GM21515 (cell line): ENCODE results near the gene ITPK1.
"Not testable (repeated sequence)": the region's sequence is repeated elsewhere in the genome, so short reads cannot be mapped to it uniquely, and the experiment has no call there.

Experiments
- ATAC-seq: cut with Tn5 transposase; IDR thresholded peaks from one replicate; pipeline ENCODE4 v1.9.1; 2021; ENCODE audit not compliant: unreplicated experiment

The ITPK1 gene

DNA sequence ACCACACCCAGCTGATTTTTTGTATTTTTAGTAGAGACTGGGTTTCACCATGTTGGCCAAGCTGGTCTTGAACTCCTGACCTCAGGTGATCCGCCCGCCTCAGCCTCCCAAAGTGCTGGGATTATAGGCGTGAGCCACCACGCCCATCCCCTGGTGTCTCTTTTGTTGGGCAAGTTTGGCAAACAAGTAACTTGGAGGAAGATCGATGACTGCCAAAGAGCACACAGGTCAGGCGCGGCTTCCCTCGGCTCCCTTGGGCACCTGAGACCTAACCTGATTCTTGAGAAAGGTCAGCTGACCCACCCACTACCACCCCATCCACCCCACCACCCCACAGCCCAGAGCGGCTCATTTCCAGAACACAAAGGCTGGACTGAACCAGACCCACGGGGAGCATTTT is 9.9 kb downstream of the ITPK1 start:
- ATAC-seq = not testable (repeated sequence)

DNA sequence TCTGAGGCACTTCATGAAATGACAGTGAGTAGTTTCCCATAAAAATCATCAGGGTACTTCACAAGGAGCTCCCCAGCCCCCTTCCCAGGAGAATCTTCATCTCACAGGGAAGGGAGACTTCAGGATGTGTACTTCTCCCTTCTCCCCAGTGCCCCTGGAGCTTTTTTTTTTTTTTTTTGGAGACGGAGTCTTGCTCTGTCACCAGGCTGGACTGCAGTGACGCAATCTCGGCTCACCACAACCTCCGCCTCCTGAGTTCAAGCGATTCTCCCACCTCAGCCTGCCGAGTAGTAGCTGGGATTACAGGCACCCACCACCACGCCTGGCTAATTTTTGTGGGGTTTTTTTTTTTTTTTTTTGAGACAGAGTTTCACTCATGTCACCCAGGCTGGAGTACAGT is 10.4 kb downstream of the ITPK1 start:
- no peak for ATAC-seq

DNA sequence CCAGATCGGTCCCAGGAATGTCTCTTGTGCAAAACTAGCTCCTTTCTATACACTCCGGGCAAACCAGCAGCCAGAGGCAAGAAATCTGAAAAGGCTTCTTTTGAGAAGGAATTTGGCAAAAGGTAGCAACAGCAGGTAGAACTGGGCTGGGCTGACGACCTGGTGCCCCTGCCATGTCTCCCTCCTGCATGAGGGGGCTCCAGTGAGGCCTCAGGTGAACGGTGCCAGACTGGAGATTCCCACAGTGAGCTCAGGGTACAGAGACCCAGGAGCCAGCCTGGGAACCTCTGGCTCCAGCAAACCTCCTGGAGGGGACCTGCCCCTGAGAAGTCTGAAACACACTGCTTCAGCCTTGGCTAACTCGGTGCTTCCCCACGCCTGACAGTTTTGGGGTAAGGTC is 10.8 kb downstream of the ITPK1 start:
- ATAC-seq = no peak

DNA sequence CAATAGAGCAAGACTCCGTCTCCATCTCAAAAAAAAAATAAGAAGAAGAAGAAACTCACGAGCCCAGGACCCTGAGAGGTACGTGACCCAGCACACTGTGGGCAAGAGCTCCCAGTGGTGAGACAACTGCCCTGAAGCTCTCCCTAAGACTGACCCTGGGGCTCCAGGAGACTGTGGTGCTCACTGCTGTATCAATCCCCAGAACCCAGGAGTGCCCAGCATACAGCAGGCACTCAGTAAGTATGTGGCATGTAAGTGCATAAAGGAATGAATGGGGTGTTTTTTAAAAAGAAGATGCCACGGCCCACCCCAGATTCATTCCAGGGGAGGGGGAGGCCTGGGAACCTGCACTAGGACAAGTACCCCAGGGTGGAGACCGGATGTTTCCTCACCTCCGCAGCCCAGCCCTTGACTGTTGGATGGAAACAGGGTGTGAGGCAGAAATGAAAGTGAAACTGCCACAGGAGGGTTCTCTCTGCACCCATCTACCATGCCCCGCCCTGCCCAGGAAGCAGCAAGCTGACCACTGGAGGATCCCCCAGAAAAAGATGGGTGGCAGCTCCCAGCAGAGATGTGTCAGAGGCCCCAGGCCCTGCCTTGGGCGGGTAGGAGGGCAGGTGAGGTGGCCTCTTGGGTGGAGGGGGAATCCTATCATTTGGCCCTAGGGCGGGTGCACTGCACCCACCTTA is 12.2 kb downstream of the ITPK1 start:
- ATAC-seq = peak; percentile 83

DNA sequence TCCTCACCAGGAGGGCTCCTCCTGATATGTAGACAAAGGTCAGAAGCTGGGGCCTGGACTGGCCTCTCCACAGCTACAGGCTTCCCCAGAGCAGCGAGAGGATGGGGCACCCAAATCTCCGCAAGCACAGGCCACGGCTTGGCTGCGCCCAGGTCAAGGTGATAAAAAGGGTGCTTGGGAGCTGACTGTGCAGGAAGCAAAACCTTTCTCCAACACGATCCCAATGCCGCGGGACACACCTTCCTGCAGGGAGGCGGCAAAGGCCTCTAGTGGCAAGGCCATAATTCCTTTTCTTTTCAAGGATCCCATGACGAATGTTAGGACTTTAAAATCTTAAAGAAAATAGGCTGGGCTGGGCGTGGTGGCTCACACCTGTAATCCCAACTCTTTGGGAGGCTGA is 13.6 kb downstream of the ITPK1 start:
- ATAC-seq = no peak

DNA sequence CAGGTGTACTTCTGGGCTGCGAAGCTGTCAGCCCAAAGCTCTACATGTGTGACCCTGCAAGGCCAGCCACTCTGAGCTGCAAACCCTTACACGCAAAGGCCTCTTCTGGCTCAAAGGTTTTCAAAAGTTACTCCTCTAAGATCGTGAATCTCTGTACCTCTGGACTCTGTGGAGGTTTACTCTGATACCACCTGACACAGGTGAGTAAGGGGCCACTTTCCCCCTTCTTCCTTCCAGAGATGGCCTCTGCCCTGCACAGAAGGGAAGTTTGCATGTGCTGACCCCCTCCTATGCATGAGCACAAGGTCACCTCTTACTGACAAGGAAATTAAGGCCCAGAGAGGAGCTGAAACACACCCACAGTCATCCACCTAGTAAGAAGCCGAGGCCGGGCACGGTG is 14.5 kb downstream of the ITPK1 start:
- no peak for ATAC-seq

DNA sequence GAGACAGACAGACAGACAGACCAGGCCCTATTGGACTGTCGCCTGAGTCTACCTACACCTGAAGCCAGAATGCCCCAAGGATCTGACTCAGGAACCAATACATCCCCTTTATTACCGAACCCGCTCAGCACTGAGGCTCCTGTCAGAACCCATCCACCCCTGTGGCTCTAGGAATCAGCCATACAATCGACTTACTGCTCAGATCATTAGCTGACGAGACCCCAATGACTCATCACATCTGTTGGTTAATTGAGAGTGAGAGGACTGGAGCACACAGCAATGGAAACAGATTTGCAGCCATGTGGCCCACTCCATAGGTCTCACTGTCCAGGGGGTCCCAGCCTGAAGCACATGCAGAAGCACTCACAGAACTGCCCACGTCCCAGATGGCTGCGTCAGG is 15.2 kb downstream of the ITPK1 start:
- no peak for ATAC-seq

DNA sequence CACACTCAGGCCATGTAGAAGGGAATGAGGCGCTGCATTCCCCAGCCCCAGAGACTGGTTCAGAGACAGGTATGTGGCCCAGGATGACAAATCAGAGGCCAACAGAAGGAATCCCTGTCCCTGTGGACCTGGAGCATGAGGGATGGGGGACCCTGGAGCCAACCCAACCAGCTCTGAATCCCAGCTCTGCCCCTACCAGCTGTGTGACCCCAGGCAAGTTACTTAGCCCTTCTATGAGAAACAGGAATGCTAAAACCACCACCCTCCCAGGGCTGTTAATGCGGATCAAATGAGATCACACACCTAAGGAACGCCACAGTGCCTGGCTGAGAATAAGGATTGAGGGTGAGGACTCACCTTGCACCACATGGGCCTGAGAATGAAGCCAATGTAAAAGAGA is 15.6 kb downstream of the ITPK1 start:
- ATAC-seq = no peak

DNA sequence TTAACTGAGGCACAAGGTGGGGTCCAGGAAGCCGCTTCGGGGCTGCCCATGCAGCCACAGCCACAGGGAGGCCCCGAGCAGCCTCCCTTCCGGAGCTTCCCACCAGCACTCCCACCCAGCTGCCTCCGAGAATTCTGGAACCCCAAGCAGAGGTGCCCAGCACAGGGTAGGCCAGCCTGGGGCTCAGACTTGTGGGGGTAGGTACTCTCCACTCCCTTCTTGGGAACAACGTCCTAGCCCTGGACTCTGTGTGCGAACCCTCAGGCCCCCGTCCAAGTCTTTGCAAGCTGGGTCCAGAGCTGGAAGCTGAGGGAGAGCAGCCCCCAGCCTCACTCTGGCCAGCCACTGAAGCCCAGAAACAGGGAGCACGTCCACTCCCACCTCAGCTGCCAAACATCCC is 16.1 kb downstream of the ITPK1 start:
- no peak for ATAC-seq

DNA sequence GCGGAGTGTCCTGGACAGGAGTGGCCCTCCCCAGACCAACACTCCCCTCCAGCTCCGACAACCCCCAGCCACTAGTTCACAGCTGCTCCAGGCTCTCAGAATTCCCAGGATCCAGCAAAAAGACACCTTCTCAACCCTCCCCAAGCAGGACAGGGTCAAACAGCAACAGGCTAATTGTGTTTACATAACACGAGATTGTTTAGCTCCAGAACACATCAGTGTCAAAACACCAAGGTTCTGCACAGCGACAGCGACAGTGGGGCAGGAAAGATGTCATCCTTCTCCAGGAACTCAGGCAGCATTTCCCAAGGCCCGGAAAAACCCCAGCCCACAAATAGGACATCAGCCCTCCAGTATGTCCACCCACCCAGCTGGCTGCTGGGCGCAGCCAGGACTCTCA is 16.5 kb downstream of the ITPK1 start:
- no peak for ATAC-seq

DNA sequence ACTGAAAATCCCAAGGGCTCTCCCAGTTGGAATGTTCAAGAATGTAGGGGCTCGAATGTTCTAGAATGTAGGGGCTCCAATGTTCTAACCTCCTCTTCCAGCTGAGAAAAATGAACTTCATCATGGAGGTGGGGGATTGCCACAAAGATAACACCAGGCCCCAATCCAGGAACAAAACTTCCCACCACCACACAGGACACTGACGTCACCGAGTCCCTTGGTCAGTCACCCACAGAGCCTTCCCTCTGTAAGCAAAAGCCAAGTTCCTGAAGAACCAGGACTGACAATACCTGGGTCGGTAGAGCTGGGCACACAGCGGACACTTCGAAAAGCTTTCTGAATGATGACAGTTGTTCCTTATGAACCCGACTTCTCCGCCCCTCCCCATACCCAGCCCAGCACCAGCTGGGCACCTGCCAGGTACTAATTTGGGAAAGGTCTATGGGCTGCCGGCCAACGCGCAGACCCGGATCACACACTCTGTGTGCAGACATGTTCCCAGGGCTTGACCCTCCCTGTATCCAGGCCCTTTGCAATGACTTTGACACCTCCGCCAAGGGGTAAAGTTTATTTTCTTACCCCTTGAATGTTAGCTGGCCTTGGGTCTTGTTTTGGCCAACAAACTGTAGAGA is 18.9 kb downstream of the ITPK1 start:
- no peak for ATAC-seq

DNA sequence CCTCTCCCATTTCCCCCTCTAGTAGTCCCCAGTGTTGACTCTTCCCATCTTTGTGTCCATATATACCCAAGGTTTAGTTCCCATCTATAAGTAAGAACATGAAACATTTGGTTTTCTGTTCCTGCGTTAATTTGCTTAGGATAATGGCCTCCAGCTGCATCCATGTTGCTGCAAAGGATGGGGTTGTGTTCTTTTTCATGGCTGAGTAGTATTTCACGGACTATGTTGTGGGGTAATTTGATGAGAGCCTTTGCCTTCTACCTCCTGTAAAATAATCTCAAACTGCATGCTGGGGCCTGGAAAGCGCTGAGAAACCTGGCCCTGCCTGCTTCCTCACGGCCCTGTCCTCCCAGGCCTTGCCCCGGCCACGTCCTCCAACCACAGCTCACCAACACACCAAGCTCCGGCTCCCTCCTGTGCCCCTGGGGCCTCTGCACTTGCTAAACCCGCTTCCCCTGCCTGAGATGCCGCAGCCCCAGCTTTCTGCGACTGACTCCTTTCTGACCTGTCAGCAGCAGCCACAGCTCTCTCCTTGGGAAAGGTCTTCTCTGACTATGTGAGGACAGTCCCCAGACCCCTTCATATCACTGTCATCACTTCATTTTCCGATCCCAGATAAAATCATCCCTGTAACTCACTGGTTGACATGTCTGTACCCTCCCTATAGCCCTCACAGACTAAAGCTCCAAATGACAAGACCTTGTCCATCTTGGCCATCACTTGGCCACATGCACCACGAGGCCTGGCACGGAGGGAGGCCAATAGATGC is 19.8 kb downstream of the ITPK1 start:
- ATAC-seq = no peak

DNA sequence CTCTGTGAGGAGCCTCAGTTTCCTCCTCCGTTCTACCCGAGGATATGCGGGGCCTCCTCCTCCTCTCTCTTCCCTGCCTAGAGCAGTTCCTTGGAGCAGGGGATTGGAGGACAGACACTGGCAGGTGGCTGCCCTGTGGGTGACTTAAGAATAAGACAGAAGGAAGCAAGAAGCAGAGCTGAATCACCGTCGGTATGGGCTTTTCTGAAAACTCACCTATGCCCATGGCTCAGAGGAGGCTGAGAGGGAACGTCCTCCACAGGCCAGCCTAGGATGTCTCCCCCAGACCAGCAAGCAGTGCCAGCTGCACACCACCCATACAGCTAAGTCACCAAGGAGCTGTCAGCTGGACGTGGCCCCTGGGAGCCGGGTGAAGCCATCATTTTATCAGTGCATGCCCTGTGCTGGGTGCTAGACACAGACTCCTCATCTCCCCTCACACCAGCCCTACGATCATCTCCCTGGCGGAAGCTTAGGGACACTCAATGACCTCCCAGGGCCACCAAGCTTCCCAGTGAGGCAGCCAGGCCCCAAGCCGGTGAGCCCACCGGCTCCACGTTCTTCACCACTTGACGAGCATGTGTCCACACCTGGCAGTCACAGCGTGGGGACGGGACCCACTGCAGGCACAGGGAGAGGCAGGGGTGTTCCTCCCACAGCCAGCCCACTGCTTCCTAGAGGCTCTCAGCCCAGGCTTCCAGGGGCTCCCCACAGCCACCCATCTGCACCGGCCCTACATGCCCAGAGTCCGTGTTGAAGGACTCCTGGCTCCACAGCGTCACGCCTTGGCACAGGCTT is 21.4 kb downstream of the ITPK1 start:
- ATAC-seq = no peak

DNA sequence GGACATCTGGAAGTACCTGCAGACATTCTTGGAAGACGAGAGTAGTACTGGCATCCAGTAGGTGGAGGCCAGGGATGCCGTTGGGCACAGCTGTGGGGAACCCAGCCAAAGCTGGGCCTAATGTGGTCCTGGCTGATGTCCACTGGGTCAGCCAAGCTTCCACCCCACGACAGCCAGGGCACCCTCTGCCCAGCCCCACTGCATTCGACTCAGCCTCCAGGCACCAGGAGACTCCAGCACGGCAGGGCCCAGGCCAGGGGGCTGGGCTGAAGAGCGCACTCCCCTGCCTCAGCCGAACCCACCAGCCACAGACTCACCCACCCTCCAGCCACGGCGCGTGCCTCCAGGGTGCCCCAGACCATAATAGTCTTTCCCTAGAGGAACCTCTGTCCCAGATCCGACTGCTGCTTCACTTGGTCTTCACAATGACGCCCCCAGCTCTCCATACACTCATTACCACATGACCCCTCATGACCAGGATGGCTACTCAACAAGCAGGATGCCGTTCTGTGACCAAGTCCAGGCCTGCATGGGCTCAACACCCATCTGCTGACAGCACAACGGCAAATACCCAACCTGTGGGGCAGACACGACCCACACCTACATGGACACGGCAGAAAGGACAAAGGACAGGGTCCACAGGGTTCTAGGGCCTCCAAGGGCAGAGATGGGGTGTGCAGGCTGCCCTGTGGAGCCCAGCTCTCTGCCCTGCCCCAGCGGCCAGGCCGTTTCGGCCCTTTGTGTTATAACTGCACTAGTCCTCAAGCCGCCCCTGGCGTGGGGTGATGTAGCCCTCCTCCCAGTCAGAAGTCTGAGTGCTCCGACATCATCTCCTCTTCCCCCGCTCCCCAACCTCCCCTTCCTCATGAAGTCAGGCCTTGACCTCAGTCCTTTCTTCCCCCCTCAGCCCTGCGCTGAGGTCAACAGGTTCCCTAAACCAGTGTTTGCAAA is 22.8 kb downstream of the ITPK1 start:
- no peak for ATAC-seq

DNA sequence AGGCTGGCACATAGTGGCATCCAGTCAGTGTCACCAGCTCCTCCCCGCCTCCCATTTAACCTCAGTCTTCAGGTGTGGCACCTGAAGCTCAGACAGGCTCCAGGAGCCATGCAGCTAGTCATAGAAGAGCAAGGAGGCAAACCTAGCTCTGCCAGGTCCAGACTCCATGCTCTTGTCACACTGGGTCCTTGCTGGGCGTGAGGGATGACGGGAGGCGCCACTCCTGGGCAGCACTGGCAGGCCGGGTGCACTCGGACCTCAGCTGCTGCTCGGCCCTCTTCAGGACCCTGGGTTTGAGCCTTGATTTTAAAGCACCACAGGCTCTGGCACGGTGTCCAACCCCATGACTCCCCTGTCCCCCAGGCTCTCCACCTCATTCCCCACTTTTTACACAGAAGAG is 24.1 kb downstream of the ITPK1 start:
- ATAC-seq = no peak

DNA sequence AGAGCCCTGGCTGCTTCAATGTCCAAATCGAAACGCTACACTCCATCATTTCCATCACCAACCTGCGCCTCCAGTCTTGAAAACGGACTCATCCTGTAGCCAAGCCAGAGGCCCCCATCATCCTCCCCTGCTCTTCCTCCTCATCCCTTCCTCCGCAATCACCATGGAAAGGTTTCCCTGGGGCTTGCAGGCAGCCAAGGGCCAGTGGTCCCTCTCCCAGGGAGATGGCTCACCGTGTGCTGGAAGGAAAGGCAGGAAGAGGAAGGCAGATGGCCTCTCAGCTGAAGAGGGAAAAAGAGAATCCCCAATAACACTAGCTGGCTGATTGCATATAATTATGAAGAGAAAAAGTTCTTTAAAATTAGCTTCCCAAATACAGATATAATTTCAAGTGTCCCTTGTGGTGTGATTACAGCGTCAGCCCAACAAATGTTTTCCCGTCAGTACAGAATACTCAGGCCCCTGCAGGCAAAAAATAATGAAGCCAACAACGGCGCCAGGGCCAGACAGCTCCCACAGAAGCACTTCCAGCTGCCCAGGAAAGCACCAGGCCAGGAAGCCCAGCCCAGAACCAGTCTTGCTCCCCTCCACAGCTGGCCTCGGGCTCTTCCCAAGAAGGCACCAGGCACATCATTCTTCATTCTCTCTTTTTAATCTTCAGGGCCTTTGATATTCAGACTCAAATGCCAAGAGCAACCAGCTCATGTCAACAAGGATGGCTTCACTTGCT is 24.7 kb downstream of the ITPK1 start:
- no peak for ATAC-seq

DNA sequence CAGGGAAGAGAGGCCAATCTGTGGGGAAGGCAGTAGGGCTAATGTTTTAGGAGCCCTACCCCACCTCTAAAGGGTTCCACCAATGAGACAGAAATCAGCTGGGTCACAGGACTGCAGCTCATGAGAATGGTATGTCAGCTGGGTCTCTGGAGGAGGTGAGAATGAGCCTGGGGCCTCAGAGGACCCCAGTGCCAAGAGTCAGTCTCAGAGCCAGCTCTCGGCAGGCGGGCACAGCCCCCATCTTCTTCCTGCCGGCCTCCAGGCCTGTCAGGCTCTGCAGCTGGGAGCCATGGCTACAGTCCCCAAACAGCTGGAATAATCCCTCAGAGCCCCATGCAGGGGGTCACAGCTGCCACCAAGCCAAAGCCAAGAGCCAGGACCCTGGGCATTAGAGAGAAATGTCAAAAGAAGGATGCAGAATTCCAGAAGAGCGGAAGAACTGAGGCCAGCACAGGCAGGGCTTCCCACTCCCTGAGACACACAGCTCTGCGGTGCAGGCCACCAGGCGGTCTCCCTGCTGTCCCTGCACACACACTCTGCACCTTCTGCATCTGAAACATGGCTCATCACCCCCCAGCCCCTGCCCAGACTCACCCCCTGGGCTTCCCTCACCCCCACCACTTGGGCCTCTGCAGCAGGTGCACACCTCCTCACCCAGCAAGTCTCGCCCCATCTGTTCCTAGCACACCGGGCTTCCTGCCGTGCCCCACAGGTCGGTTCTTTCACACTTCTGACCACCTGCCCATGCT is 26.0 kb downstream of the ITPK1 start:
- no peak for ATAC-seq

DNA sequence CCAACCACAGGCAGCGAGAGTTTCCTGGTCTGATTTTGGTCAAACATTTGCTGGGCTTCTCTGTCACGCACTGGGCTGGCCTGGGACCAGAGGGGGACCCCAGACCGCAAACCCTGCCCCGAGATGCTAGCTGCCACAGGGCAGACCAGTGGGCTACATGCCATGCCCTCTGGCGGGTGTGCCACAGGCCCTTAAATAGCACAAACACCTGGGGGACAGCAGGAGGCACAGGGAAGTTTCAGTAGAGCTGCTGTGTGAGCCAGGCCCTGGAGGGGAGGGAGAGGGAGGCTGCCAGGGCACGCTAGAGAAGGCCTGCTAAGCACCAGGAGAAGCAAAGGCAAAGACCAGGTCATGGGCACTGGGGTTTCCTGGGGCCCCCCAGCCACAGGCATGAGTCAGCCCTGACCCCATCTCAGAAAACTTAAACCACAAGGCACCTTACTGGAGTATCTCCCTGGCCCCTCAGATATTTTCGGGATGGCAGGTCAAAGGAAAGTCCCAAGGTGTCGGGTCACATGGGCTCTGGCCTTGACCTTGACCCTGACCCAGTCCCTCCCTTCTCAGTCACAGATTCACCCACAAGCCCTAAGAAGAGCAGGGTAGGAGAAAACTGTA is 29.2 kb downstream of the ITPK1 start:
- ATAC-seq = peak; percentile 50

DNA sequence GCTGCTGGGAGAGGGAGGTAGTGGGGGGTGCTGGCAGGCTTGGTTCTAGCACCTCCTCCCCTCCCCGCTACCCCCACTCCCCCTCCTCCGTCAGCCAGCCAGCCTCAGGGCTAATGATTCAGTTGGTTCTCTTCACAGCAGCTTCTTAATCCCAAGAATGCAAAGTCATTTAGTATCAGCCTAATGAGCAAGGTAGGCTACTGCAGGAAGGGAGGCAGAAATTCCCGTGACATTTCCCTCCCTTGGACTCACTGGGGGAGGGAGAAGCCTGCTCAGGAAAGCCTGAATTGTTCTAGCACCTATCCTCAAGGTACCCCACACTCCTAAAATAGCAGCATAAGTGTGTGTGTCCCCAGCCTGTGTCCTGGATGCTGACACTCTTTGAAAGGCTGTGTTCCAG is 29.8 kb downstream of the ITPK1 start:
- no peak for ATAC-seq
